Bronchial epithelial cell (primary cell): ENCODE measurements around the gene SLC37A2. TPM values are rescaled to one million over a fixed set of nuclear protein-coding genes. Genes with fewer than 3 reads are reported as not detected.

Experiments
- DNase-seq: peaks from one replicate; pipeline ENCODE4 v3.0.0-alpha.2; 2010; ENCODE audit warnings: low read depth
- FAIRE-seq: peaks from 2 replicates; lab custom pipeline; 2011; peaks lifted over from hg19 to GRCh38; lab: Jason Lieb, UNC
- H3K27me3 ChIP-seq: 2 replicates; pipeline ENCODE4 v1.5.1; 2011; ENCODE audit warnings: low read length; ENCODE audit not compliant: control insufficient read depth, insufficient read depth
- H3K36me3 ChIP-seq: 2 replicates; pipeline ENCODE4 v1.5.1; 2011; ENCODE audit warnings: low read length; ENCODE audit not compliant: control insufficient read depth, insufficient read depth
- H3K4me3 ChIP-seq: 2 replicates; pipeline ENCODE4 v1.5.1; 2011; ENCODE audit warnings: mild to moderate bottlenecking, low read depth, low read length, control low read depth
- CTCF ChIP-seq: IDR thresholded peaks from 2 replicates; pipeline ENCODE4 v1.5.1; 2011; ENCODE audit warnings: mild to moderate bottlenecking, moderate library complexity, low read length, control low read depth, inconsistent platforms; ENCODE audit not compliant: insufficient read depth, severe bottlenecking
- total RNA-seq: library from RNA; depleted of rRNA; stranded (reverse); fragments of >200 nt; gene quantifications from 2 replicates; pipeline ENCODE4 v1.2.1, GENCODE V29; 2014

SLC37A2 gene
- total RNA-seq, 1 donor from 2014 or later, result 25.5 TPM

- DNase-seq (peak; percentile 69), FAIRE-seq (no peak)
- Histone ChIP-seq H3K4me3 (no peak overlapping the region), H3K27me3 (no peaks in the 10 kb centered on the region), H3K36me3 (no peaks in the 10 kb centered on the region)
- TF ChIP-seq CTCF, result no peak
Measured at GRCh38 chr11:125128450-125128849, 65.3 kb downstream of the SLC37A2 start.

GRCh38 chr11:125129316-125129993 lies 66.3 kb downstream of the SLC37A2 start:
- no peak for TF ChIP-seq CTCF
- FAIRE-seq (no peak), DNase-seq (no peak)
- Histone ChIP-seq H3K27me3 (no peaks in the 10 kb centered on the region), H3K36me3 (no peaks in the 10 kb centered on the region), H3K4me3 (no peak overlapping the region)

- no peak overlapping the region for H3K4me3 ChIP-seq
- FAIRE-seq (no peak), DNase-seq (peak; percentile 82)
- no peaks in the 10 kb centered on the region for H3K36me3 ChIP-seq
- no peaks in the 10 kb centered on the region for H3K27me3 ChIP-seq
- no peak for TF ChIP-seq CTCF
Measured at GRCh38 chr11:125132071-125132470, 69.0 kb downstream of the SLC37A2 start.

- TF ChIP-seq CTCF, result no peak
- FAIRE-seq, result no peak
Measured at GRCh38 chr11:125132596-125132995, 69.5 kb downstream of the SLC37A2 start.

GRCh38 chr11:125136001-125136400 lies 72.9 kb downstream of the SLC37A2 start:
- no peak for DNase-seq
- H3K36me3 ChIP-seq, result no peaks in the 10 kb centered on the region
- H3K27me3 ChIP-seq, result no peaks in the 10 kb centered on the region
- no peak for TF ChIP-seq CTCF
- no peak overlapping the region for H3K4me3 ChIP-seq
- no peak for FAIRE-seq

More at GRCh38 chr11:125132596-125132995, 69.5 kb downstream of the SLC37A2 start:
- H3K27me3 ChIP-seq, result no peaks in the 10 kb centered on the region
- no peaks in the 10 kb centered on the region for H3K36me3 ChIP-seq
- no peak overlapping the region for H3K4me3 ChIP-seq
- DNase-seq, result no peak

GRCh38 chr11:125138966-125139365 lies 75.9 kb downstream of the SLC37A2 start:
- no peak for TF ChIP-seq CTCF
- H3K27me3 ChIP-seq, result no peaks in the 10 kb centered on the region
- no peak for DNase-seq
- no peaks in the 10 kb centered on the region for H3K36me3 ChIP-seq
- FAIRE-seq, result no peak
- no peak overlapping the region for H3K4me3 ChIP-seq
